H1 (cell line): ENCODE results near the gene SLU7. TPM values are rescaled to one million over a fixed set of nuclear protein-coding genes. Genes with fewer than 3 reads are reported as not detected.

Experiments used
- CBX8 ChIP-seq: fragments of 300-800, 300-1000 bp; sonication (generic); IDR thresholded peaks from 2 replicates; pipeline ENCODE4 v1.7.1; 2016; ENCODE audit warnings: low read depth, low read length, borderline replicate concordance
- CHD7 ChIP-seq: fragments of 300-600 bp; sonication (generic); IDR thresholded peaks from 2 replicates; pipeline ENCODE4 v1.7.1; 2012; ENCODE audit warnings: low read length, moderate library complexity, mild to moderate bottlenecking, inconsistent platforms; ENCODE audit not compliant: insufficient replicate concordance
- E2F6 ChIP-seq: IDR thresholded peaks from 2 replicates; pipeline ENCODE4 v1.6.1; 2012; ENCODE audit warnings: inconsistent platforms
- POLR2AphosphoS5 ChIP-seq: IDR thresholded peaks from 2 replicates; pipeline ENCODE4 v1.6.1; 2011; ENCODE audit warnings: low read depth, low read length
- POU5F1 ChIP-seq: IDR thresholded peaks from 2 replicates; pipeline ENCODE4 v1.6.1; 2011; ENCODE audit warnings: low read depth, mild to moderate bottlenecking, low read length, moderate library complexity
- RFX5 ChIP-seq: IDR thresholded peaks from 2 replicates; pipeline ENCODE4 v1.6.1; 2011; ENCODE audit warnings: low read depth, low read length, improper control_type of control experiment, borderline replicate concordance
- SUZ12 ChIP-seq: fragments of 200-600 bp; sonication (generic); IDR thresholded peaks from 2 replicates; pipeline ENCODE4 v1.6.1; 2012; ENCODE audit warnings: mild to moderate bottlenecking, inconsistent platforms, low read length, moderate library complexity, mixed read lengths
- TCF12 ChIP-seq: IDR thresholded peaks from 2 replicates; pipeline ENCODE4 v1.6.1; 2011; ENCODE audit warnings: low read depth, mild to moderate bottlenecking, low read length
- polyA plus RNA-seq, 7 experiments: library from polyadenylated mRNA; depleted of rRNA in 3 of 7; stranded (reverse) in 5 of 7; unstranded in 2 of 7; fragments of >200 nt in 5 of 7; fragments of 200-250 nt in 2 of 7; gene quantifications; 1 replicate in 5 of 7; 2 replicates in 1 of 7; 4 replicates in 1 of 7; pipeline versions ENCODE4 v1.2.1 to v1.2.3, GENCODE V29; 2011 to 2013; ENCODE audit warnings: missing spikeins in 2 of 7, mixed read lengths in 2 of 7
- total RNA-seq: library from RNA; stranded (reverse); fragmentation: NEBNext Ultra II Directional; extraction: Animal tissue kit (Norgen Biotek cat#: 25700); gene quantifications from 2 replicates; pipeline ENCODE4 v1.2.1, GENCODE V29; 2021

The SLU7 gene
- total and polyA plus RNA-seq, 2 of the 8 experiments (the other 6 are each of a cell fraction or from before 2014, with no cell fraction given): 6.0 to 34.1 TPM

- TF ChIP-seq CBX8: no peak
- TF ChIP-seq RFX5: no peak
- no peak for TF ChIP-seq TCF12
- TF ChIP-seq SUZ12: no peak
- TF ChIP-seq POLR2AphosphoS5: no peak
- TF ChIP-seq CHD7: no peak
- TF ChIP-seq E2F6: no peak
- no peak for TF ChIP-seq POU5F1
- TF ChIP-seq, all 59 proteins: peak for 0
Measured at GRCh38 chr5:160461378-160461777, 42.5 kb upstream of the SLU7 start (continued).
